WERI-Rb-1 (cell line): ENCODE measurements around the gene SEMG2.

Experiments used
- DNase-seq: peaks from one replicate; pipeline ENCODE4 v3.0.0-alpha.2; 2020
- H3K27ac ChIP-seq: fragments of 250-450 bp; sonication (Bioruptor Pico); 2 replicates; pipeline ENCODE4 v1.5.1; 2020; ENCODE audit warnings: mild to moderate bottlenecking, moderate library complexity
- H3K27me3 ChIP-seq: fragments of 250-450 bp; sonication (Bioruptor Pico); 2 replicates; pipeline ENCODE4 v1.5.1; 2021; ENCODE audit warnings: mild to moderate bottlenecking, low read depth, moderate library complexity; ENCODE audit not compliant: insufficient read depth, severe bottlenecking
- H3K36me3 ChIP-seq: fragments of 250-450 bp; sonication (Bioruptor Pico); 2 replicates; pipeline ENCODE4 v1.5.1; 2020; ENCODE audit warnings: mild to moderate bottlenecking, moderate library complexity
- H3K4me3 ChIP-seq: 2 replicates; pipeline ENCODE4 v1.5.1; 2011; ENCODE audit warnings: low read depth, mild to moderate bottlenecking, control low read depth, low read length
- H3K9me3 ChIP-seq: fragments of 250-450 bp; sonication (Bioruptor Pico); 2 replicates; pipeline ENCODE4 v1.5.1; 2021; ENCODE audit warnings: mild to moderate bottlenecking, moderate library complexity; ENCODE audit not compliant: severe bottlenecking
- CTCF ChIP-seq: IDR thresholded peaks from 2 replicates; pipeline ENCODE4 v1.5.1; 2011; ENCODE audit warnings: low read depth, mild to moderate bottlenecking, control low read depth, inconsistent platforms, low read length

SEMG2 gene

GRCh38 chr20:45193331-45193730 is 27.8 kb upstream of the SEMG2 start:
- Histone ChIP-seq H3K4me3 (no peak overlapping the region), H3K27me3 (no peaks in the 10 kb centered on the region), H3K36me3 (no peaks in the 10 kb centered on the region), H3K27ac (no peak overlapping the region), H3K9me3 (no peaks in the 10 kb centered on the region)
- DNase-seq, result no peak
- no peak for TF ChIP-seq CTCF

GRCh38 chr20:45206725-45207124 is 14.4 kb upstream of the SEMG2 start, which contains the start of gene SEMG1:
TSS of gene SEMG1 (plus strand) at chr20:45207033. CDS start at chr20:45207054, 21 bp downstream.
- no peak within 1 kb of the TSS for H3K27ac ChIP-seq
- no peaks in the 10 kb centered on the region for H3K36me3 ChIP-seq
- H3K9me3 ChIP-seq, result no peaks in the 10 kb centered on the region
- no peak for DNase-seq
- no peak within 1 kb of the TSS for H3K4me3 ChIP-seq
- H3K27me3 ChIP-seq, result no peaks in the 10 kb centered on the region
- TF ChIP-seq CTCF, result no peak

GRCh38 chr20:45209924-45210323 is 11.2 kb upstream of the SEMG2 start:
- Histone ChIP-seq H3K27ac (no peak overlapping the region), H3K27me3 (no peaks in the 10 kb centered on the region), H3K9me3 (no peaks in the 10 kb centered on the region), H3K36me3 (no peaks in the 10 kb centered on the region), H3K4me3 (no peak overlapping the region)
- TF ChIP-seq CTCF, result no peak
- no peak for DNase-seq

GRCh38 chr20:45211569-45212474 is 9.4 kb upstream of the SEMG2 start:
- no peak for TF ChIP-seq CTCF
- no peak overlapping the region for H3K27ac ChIP-seq
- no peaks in the 10 kb centered on the region for H3K36me3 ChIP-seq
- no peaks in the 10 kb centered on the region for H3K27me3 ChIP-seq
- H3K4me3 ChIP-seq, result no peak overlapping the region
- DNase-seq, result no peak
- no peaks in the 10 kb centered on the region for H3K9me3 ChIP-seq

GRCh38 chr20:45212836-45213235 is 8.3 kb upstream of the SEMG2 start:
- Histone ChIP-seq H3K27ac (no peak overlapping the region), H3K36me3 (no peaks in the 10 kb centered on the region), H3K4me3 (no peak overlapping the region), H3K27me3 (no peaks in the 10 kb centered on the region), H3K9me3 (no peaks in the 10 kb centered on the region)
- DNase-seq, result no peak
- no peak for TF ChIP-seq CTCF
